ENCODE measurements around the gene B4GALNT1. TPM values are rescaled to one million over a fixed set of nuclear protein-coding genes. Genes with fewer than 3 reads are reported as not detected.
"Not testable (repeated sequence)": the region's sequence is repeated elsewhere in the genome, so short reads cannot be mapped to it uniquely, and the experiment has no call there.

B4GALNT1 gene
- total RNA-seq, 2 experiments from 2014 or later: 0.84 to 0.99 TPM

- CTCF ChIA-PET: interaction anchor here (2.6 kb wide), 1 partner anchor 31 kb away, joined by 10 read pairs; no protein-coding TSS in a partner anchor
- peaks cover 28% of the 10 kb centered on the region for H3K4me1 Mint-ChIP-seq (ENCODE audit: low read depth)
- ATAC-seq; POLR2A ChIA-PET; H3K9me3 Mint-ChIP-seq (ENCODE audit: insufficient read depth); H3K27ac Mint-ChIP-seq; H3K36me3 Mint-ChIP-seq (ENCODE audit: low read depth); H3K27me3 Mint-ChIP-seq (ENCODE audit: low read depth); DNase-seq; H3K4me3 Mint-ChIP-seq: not testable (repeated sequence)
These were observed 43.9 kb downstream of the B4GALNT1 start for GRCh38 chr12:57588951-57589610.

- no peak for ATAC-seq
- ChIA-PET CTCF (interaction anchor here (1.0 kb wide), 1 partner anchor 28 kb away, joined by 4 read pairs; no protein-coding TSS in a partner anchor), POLR2A (no interaction called here)
- peaks cover 16% of the 10 kb centered on the region for H3K4me1 Mint-ChIP-seq (ENCODE audit: low read depth)
- no peak for DNase-seq
- H3K27me3 Mint-ChIP-seq (ENCODE audit: low read depth): no peaks in the 10 kb centered on the region
- no peaks in the 10 kb centered on the region for H3K36me3 Mint-ChIP-seq (ENCODE audit: low read depth)
- no peak overlapping the region for H3K27ac Mint-ChIP-seq
- no peaks in the 10 kb centered on the region for H3K9me3 Mint-ChIP-seq (ENCODE audit: insufficient read depth)
- no peak overlapping the region for H3K4me3 Mint-ChIP-seq
These were observed 46.1 kb downstream of the B4GALNT1 start for GRCh38 chr12:57586832-57587429.

GRCh38 chr12:57586128-57586527, 46.9 kb downstream of the B4GALNT1 start:
- ChIA-PET POLR2A (no interaction called here), CTCF (interaction anchor here (1.6 to 5.9 kb wide), 3 partner anchors 35 to 48 kb away, joined by 5 to 87 read pairs (median 32); partner anchors contain the start of gene B4GALNT1)
- no peaks in the 10 kb centered on the region for H3K9me3 Mint-ChIP-seq (ENCODE audit: insufficient read depth)
- H3K36me3 Mint-ChIP-seq (ENCODE audit: low read depth): no peaks in the 10 kb centered on the region
- H3K4me3 Mint-ChIP-seq: no peak overlapping the region
- peaks cover 11% of the 10 kb centered on the region for H3K4me1 Mint-ChIP-seq (ENCODE audit: low read depth)
- no peak for DNase-seq
- ATAC-seq: no peak
- H3K27ac Mint-ChIP-seq: no peak overlapping the region
- no peaks in the 10 kb centered on the region for H3K27me3 Mint-ChIP-seq (ENCODE audit: low read depth)

- CTCF ChIA-PET: interaction anchor here (0.8 to 5.9 kb wide), 11 partner anchors 7 to 172 kb away, joined by 3 to 87 read pairs (median 26); partner anchors contain the start of genes B4GALNT1 and PIP4K2C
- no peak overlapping the region for H3K27ac Mint-ChIP-seq
- H3K9me3 Mint-ChIP-seq (ENCODE audit: insufficient read depth): no peaks in the 10 kb centered on the region
- H3K4me3 Mint-ChIP-seq: no peak overlapping the region
- POLR2A ChIA-PET: interaction anchor here (0.6 to 0.7 kb wide), 4 partner anchors 15 to 160 kb away, joined by 3 to 7 read pairs (median 4); no protein-coding TSS in a partner anchor
- H3K27me3 Mint-ChIP-seq (ENCODE audit: low read depth): no peaks in the 10 kb centered on the region
- no peak for ATAC-seq
- H3K36me3 Mint-ChIP-seq (ENCODE audit: low read depth): no peaks in the 10 kb centered on the region
- no peak for DNase-seq
- H3K4me1 Mint-ChIP-seq (ENCODE audit: low read depth): peaks cover 6% of the 10 kb centered on the region
These were observed 47.8 kb downstream of the B4GALNT1 start for GRCh38 chr12:57585156-57585555.

- no peaks in the 10 kb centered on the region for H3K36me3 Mint-ChIP-seq (ENCODE audit: low read depth)
- no peak overlapping the region for H3K4me3 Mint-ChIP-seq
- ChIA-PET POLR2A (interaction anchor here (0.7 kb wide), 1 partner anchor 108 kb away, joined by 7 read pairs; no protein-coding TSS in a partner anchor), CTCF (interaction anchor here (0.8 to 5.9 kb wide), 15 partner anchors 8 to 172 kb away, joined by 3 to 87 read pairs (median 20); partner anchors contain the start of genes B4GALNT1, PIP4K2C and TSPAN31)
- H3K27me3 Mint-ChIP-seq (ENCODE audit: low read depth): no peaks in the 10 kb centered on the region
- no peak overlapping the region for H3K27ac Mint-ChIP-seq
- DNase-seq (no peak), ATAC-seq (no peak)
- peaks cover 6% of the 10 kb centered on the region for H3K4me1 Mint-ChIP-seq (ENCODE audit: low read depth)
- no peaks in the 10 kb centered on the region for H3K9me3 Mint-ChIP-seq (ENCODE audit: insufficient read depth)
These were observed 48.3 kb downstream of the B4GALNT1 start for GRCh38 chr12:57584690-57585089.

GRCh38 chr12:57584050-57584449, 49.0 kb downstream of the B4GALNT1 start:
- Mint-ChIP-seq H3K4me1 (ENCODE audit: low read depth) (peaks cover 6% of the 10 kb centered on the region), H3K4me3 (no peak overlapping the region), H3K36me3 (ENCODE audit: low read depth) (no peaks in the 10 kb centered on the region), H3K9me3 (ENCODE audit: insufficient read depth) (no peaks in the 10 kb centered on the region), H3K27ac (no peak overlapping the region), H3K27me3 (ENCODE audit: low read depth) (no peaks in the 10 kb centered on the region)
- ATAC-seq (no peak), DNase-seq (no peak)
- POLR2A ChIA-PET: interaction anchor here (0.7 to 0.8 kb wide), 2 partner anchors 9 to 125 kb away, joined by 3 to 4 read pairs; no protein-coding TSS in a partner anchor
- CTCF ChIA-PET: interaction anchor here (0.7 to 5.9 kb wide), 33 partner anchors 8 to 315 kb away, joined by 3 to 87 read pairs (median 5); partner anchors contain the start of genes ARHGEF25, B4GALNT1, DCTN2 and DDIT3

GRCh38 chr12:57583008-57583831, 49.8 kb downstream of the B4GALNT1 start:
- Mint-ChIP-seq H3K36me3 (ENCODE audit: low read depth) (no peaks in the 10 kb centered on the region), H3K27ac (no peak overlapping the region), H3K4me3 (no peak overlapping the region), H3K4me1 (ENCODE audit: low read depth) (peaks cover 6% of the 10 kb centered on the region), H3K9me3 (ENCODE audit: insufficient read depth) (no peaks in the 10 kb centered on the region), H3K27me3 (ENCODE audit: low read depth) (no peaks in the 10 kb centered on the region)
- ChIA-PET POLR2A (interaction anchor here (0.7 to 0.8 kb wide), 2 partner anchors 10 to 124 kb away, joined by 3 to 4 read pairs; no protein-coding TSS in a partner anchor), CTCF (interaction anchor here (0.6 to 5.9 kb wide), 45 partner anchors 9 to 320 kb away, joined by 3 to 87 read pairs (median 5); partner anchors contain the start of genes ARHGEF25, B4GALNT1, DCTN2 and DDIT3)
- DNase-seq (peak; percentile 84), ATAC-seq (peak; percentile 99)

- no peaks in the 10 kb centered on the region for H3K36me3 Mint-ChIP-seq (ENCODE audit: low read depth)
- no peaks in the 10 kb centered on the region for H3K9me3 Mint-ChIP-seq (ENCODE audit: insufficient read depth)
- H3K27me3 Mint-ChIP-seq (ENCODE audit: low read depth): no peaks in the 10 kb centered on the region
These were observed 50.6 kb downstream of the B4GALNT1 start for GRCh38 chr12:57582440-57582839.

GRCh38 chr12:57581802-57582201, 51.2 kb downstream of the B4GALNT1 start:
- ATAC-seq (no peak), DNase-seq (no peak)
- H3K4me3 Mint-ChIP-seq: no peak overlapping the region
- H3K27me3 Mint-ChIP-seq (ENCODE audit: low read depth): no peaks in the 10 kb centered on the region
- H3K27ac Mint-ChIP-seq: no peak overlapping the region
- H3K4me1 Mint-ChIP-seq (ENCODE audit: low read depth): peaks cover 6% of the 10 kb centered on the region
- CTCF ChIA-PET: interaction anchor here (0.6 to 5.9 kb wide), 15 partner anchors 11 to 222 kb away, joined by 3 to 87 read pairs (median 4); partner anchors contain the start of genes B4GALNT1, DCTN2, DTX3 and OS9
- H3K36me3 Mint-ChIP-seq (ENCODE audit: low read depth): no peaks in the 10 kb centered on the region
- POLR2A ChIA-PET: interaction anchor here (1.1 kb wide), 1 partner anchor 9 kb away, joined by 4 read pairs; the partner anchor contains the start of gene PIP4K2C
- H3K9me3 Mint-ChIP-seq (ENCODE audit: insufficient read depth): no peaks in the 10 kb centered on the region

More at GRCh38 chr12:57582440-57582839, 50.6 kb downstream of the B4GALNT1 start:
- peaks cover 6% of the 10 kb centered on the region for H3K4me1 Mint-ChIP-seq (ENCODE audit: low read depth)
- no peak for ATAC-seq
- no peak overlapping the region for H3K27ac Mint-ChIP-seq
- ChIA-PET CTCF (interaction anchor here (0.6 to 5.9 kb wide), 20 partner anchors 9 to 221 kb away, joined by 3 to 87 read pairs (median 10); partner anchors contain the start of genes B4GALNT1, OS9, PIP4K2C and TSPAN31), POLR2A (no interaction called here)
- DNase-seq: no peak
- H3K4me3 Mint-ChIP-seq: no peak overlapping the region

- DNase-seq (no peak), ATAC-seq (no peak)
- Mint-ChIP-seq H3K4me1 (ENCODE audit: low read depth) (peaks cover 6% of the 10 kb centered on the region), H3K4me3 (no peak overlapping the region), H3K27me3 (ENCODE audit: low read depth) (no peaks in the 10 kb centered on the region), H3K27ac (no peak overlapping the region), H3K36me3 (ENCODE audit: low read depth) (no peaks in the 10 kb centered on the region), H3K9me3 (ENCODE audit: insufficient read depth) (no peaks in the 10 kb centered on the region)
- ChIA-PET POLR2A (interaction anchor here (1.1 kb wide), 1 partner anchor 10 kb away, joined by 4 read pairs; the partner anchor contains the start of gene PIP4K2C), CTCF (interaction anchor here (1.0 to 5.9 kb wide), 4 partner anchors 8 to 111 kb away, joined by 3 to 87 read pairs (median 27); partner anchors contain the start of gene PIP4K2C)
These were observed 52.6 kb downstream of the B4GALNT1 start for GRCh38 chr12:57580466-57580795.
